ENCODE measurements around the gene CPEB1.

DNA sequence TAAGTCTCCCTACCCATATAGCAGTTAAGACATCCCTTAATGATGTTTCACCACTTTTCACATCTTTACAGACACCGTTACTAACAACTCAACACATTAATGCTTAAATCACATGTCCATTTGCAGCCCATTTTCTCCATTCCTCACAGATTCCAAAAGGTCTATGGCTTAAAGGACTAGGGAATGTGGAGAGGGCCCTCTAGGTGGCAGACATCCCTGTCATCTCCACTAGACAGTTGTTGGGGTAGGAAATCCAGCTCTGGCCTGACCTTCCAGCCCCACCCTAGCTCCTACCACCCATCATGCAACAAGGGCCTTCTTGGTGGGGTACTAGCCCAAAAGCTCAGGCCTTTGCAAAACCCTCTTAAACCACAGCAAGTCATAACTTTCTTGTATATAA is 25.2 kb downstream of the CPEB1 start:
- TF ChIP-seq, protein P1, sequence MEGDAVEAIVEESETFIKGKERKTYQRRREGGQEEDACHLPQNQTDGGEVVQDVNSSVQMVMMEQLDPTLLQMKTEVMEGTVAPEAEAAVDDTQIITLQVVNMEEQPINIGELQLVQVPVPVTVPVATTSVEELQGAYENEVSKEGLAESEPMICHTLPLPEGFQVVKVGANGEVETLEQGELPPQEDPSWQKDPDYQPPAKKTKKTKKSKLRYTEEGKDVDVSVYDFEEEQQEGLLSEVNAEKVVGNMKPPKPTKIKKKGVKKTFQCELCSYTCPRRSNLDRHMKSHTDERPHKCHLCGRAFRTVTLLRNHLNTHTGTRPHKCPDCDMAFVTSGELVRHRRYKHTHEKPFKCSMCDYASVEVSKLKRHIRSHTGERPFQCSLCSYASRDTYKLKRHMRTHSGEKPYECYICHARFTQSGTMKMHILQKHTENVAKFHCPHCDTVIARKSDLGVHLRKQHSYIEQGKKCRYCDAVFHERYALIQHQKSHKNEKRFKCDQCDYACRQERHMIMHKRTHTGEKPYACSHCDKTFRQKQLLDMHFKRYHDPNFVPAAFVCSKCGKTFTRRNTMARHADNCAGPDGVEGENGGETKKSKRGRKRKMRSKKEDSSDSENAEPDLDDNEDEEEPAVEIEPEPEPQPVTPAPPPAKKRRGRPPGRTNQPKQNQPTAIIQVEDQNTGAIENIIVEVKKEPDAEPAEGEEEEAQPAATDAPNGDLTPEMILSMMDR (IDR thresholded peaks at IDR 0.05), result no peak
- no peak for TF ChIP-seq POLR2A (IDR thresholded peaks at IDR 0.05)

Measured in stomach (tissue), 4 donors.